Ovary (tissue), 9 donors: Measurements from ENCODE around the gene ATP8A1. TPM values are rescaled to one million over a fixed set of nuclear protein-coding genes. Genes with fewer than 3 reads are reported as not detected.
"Not testable (repeated sequence)": the region's sequence is repeated elsewhere in the genome, so short reads cannot be mapped to it uniquely, and the experiment has no call there.

ENCODE experiments used
- DNase-seq, 5 donors: peaks; one replicate each; pipeline ENCODE4 v3.0.0-alpha.2; 2019 to 2020
- H3K27ac ChIP-seq, 2 donors: fragments of 200-600 bp; one replicate each; pipeline versions ENCODE4 v1.5.1 to v1.8.0; 2019 to 2022
- H3K27me3 ChIP-seq: fragments of 200-600 bp; one replicate; pipeline ENCODE4 v1.8.0; 2022
- H3K36me3 ChIP-seq: fragments of 200-600 bp; sonication (generic); one replicate; pipeline ENCODE4 v1.5.1; 2019
- H3K4me1 ChIP-seq: one replicate; pipeline ENCODE4 v1.8.1; 2013; ENCODE audit warnings: mild to moderate bottlenecking, moderate library complexity; ENCODE audit not compliant: insufficient read depth
- H3K4me3 ChIP-seq: fragments of 200-600 bp; sonication (generic); one replicate; pipeline ENCODE4 v1.5.1; 2017
- H3K9me3 ChIP-seq, 2 donors: fragments of 200-600 bp in 1 of 2; sonication (generic) in 1 of 2; one replicate each; pipeline versions ENCODE4 v1.5.1 to v1.8.1; 2013 to 2019; ENCODE audit warnings: mild to moderate bottlenecking in 1 of 2, moderate library complexity in 1 of 2
- EP300 ChIP-seq: sonication (generic); formaldehyde crosslinking; IDR thresholded peaks from one replicate; pipeline ENCODE4 v1.6.1; 2017; ENCODE audit warnings: antibody characterized with exemption
- POLR2A ChIP-seq: fragments of 450-650 bp; IDR thresholded peaks from one replicate; pipeline ENCODE4 v1.6.1; 2017; ENCODE audit warnings: antibody characterized with exemption, mild to moderate bottlenecking, moderate library complexity
- WGBS, 3 donors: extraction: QIAGEN DNeasy Blood & Tissue Kit in 1 of 3; methylation state at CpG; one replicate each; pipeline versions ENCODE4 v1.1.5 to v1.1.7; 2013 to 2017; 5-methylcytosine and 5-hydroxymethylcytosine counted together
- intact Hi-C, 4 donors: fragments of 100-400 bp; cut with DNase I; formaldehyde crosslinking; loops; one replicate each; pipeline versions ENCODE4 v1.11.0 to v1.15.1; 2022 to 2023
- polyA plus RNA-seq, 2 donors: library from polyadenylated mRNA; stranded (reverse); fragments of 200-250 nt in 1 of 2; fragments of 350-450 nt in 1 of 2; fragmentation: Illumina TruSeq in 1 of 2; extraction: RNeasy Lipid Tissue Mini Kit (QIAGEN cat#74804) in 1 of 2; gene quantifications; one replicate each; pipeline ENCODE4 v1.2.3, GENCODE V29; 2013 to 2014
- total RNA-seq, 7 donors: library from RNA; depleted of rRNA in 2 of 7; stranded (reverse); fragments of >200 nt in 2 of 7; fragmentation: NEBNext Ultra II Directional in 3 of 7; extraction: Animal tissue kit (Norgen Biotek cat#: 25700) in 3 of 7; gene quantifications; one replicate each; pipeline versions ENCODE4 v1.1.0 to v1.2.4, GENCODE V29; 2016 to 2023
- TF ChIP-seq, protein P1 (sequence below), 3 donors: fragments of 450-650 bp in 2 of 3; fragments of 200-600 bp in 1 of 3; IDR thresholded peaks; one replicate each; pipeline versions ENCODE4 v1.5.1 to v1.8.0; 2016 to 2022; ENCODE audit warnings: antibody characterized with exemption in 3 of 3, mild to moderate bottlenecking in 1 of 3
- donor health status: DM: no; HTN: no; CAD: no; lungs with moderate emphysema.
- donor health status: DM: no; HTN: no; CAD: no.
- donor health status: Bipolar disorder and iron deficiency.
- donor health status: DM: yes; HTN: yes; CAD: no.
- donor health status: DM: no; HTN: no; CAD: no.
- donor health status: DM: yes; HTN: yes; CAD: no.

The ATP8A1 gene
- total and polyA plus RNA-seq, 9 donors, result 10.0 to 73.2 (median 21.6) TPM

DNA sequence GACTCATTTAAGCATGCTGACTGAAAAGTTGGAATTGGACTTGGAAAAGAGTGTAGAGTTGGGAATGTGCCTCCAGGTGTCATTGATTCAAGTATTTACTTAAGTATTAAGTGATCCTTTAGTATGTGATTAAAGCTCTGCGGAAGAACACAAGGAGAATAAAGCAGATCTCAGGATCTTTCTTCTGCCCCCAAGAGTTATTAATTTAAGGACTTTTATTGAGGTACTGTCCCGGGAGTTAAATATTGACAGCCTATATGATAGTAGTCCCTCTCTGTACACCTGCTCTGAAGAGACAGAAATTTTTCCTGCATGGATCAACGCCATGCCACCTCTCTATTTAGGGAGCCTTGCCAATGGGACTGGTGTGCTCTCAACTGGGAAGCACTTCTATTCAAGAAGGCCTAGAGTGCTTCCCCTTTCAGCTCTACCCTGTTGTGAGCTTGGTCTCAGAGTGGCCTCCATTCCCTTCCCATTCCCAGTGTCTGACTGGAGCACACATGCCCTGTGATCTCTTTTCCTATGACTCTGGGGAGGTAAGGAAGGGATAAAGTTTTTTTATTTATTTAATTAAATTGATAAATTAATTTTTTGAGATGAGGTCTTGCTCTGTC lies 183.7 kb downstream of the ATP8A1 start:
- Histone ChIP-seq H3K9me3 (no peaks in the 10 kb centered on the region), H3K4me3 (no peak overlapping the region), H3K4me1 (no peaks in the 10 kb centered on the region), H3K27ac (no peak overlapping the region), H3K27me3 (no peaks in the 10 kb centered on the region), H3K36me3 (no peaks in the 10 kb centered on the region)
- no peak for DNase-seq
- no peak for TF ChIP-seq POLR2A
- TF ChIP-seq, protein P1, sequence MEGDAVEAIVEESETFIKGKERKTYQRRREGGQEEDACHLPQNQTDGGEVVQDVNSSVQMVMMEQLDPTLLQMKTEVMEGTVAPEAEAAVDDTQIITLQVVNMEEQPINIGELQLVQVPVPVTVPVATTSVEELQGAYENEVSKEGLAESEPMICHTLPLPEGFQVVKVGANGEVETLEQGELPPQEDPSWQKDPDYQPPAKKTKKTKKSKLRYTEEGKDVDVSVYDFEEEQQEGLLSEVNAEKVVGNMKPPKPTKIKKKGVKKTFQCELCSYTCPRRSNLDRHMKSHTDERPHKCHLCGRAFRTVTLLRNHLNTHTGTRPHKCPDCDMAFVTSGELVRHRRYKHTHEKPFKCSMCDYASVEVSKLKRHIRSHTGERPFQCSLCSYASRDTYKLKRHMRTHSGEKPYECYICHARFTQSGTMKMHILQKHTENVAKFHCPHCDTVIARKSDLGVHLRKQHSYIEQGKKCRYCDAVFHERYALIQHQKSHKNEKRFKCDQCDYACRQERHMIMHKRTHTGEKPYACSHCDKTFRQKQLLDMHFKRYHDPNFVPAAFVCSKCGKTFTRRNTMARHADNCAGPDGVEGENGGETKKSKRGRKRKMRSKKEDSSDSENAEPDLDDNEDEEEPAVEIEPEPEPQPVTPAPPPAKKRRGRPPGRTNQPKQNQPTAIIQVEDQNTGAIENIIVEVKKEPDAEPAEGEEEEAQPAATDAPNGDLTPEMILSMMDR (IDR thresholded peaks at IDR 0.05), result no peak
- TF ChIP-seq EP300, result no peak
- intact Hi-C loops, result no loop called here
- WGBS, 3 donors, result 96 to 99% (median 96%) methylated on average over 3 of the region's 3 CpGs

DNA sequence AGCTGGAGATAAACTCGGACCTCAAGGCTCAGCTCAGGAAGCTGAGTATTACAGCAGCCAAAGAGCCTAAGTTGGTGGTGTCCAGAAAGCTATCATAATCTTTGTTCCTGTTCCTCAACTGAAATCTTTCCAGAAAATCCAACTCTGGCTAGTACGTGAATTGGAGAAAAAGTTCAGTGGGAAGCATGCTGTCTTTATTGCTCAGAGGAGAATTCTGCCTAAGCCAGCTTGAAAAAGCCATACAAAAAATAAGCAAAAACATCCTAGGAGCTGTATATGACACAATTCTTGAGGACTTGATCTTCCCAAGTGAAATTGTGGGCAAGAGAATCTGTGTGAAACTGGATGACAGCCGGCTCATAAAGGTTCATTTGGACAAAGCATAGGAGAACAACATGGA lies 185.0 kb downstream of the ATP8A1 start:
- 86 to 91% (median 91%) methylated on average over 3 of the region's 3 CpGs for WGBS, 3 donors
- Histone ChIP-seq H3K27ac (no peak overlapping the region), H3K27me3 (no peaks in the 10 kb centered on the region), H3K36me3 (no peaks in the 10 kb centered on the region), H3K4me1 (no peaks in the 10 kb centered on the region), H3K9me3 (no peaks in the 10 kb centered on the region), H3K4me3 (no peak overlapping the region)
- intact Hi-C loops, result no loop called here
- DNase-seq, result no peak
- TF ChIP-seq EP300 (no peak), POLR2A (no peak)
- TF ChIP-seq, protein P1 (IDR thresholded peaks at IDR 0.05), result no peak

DNA sequence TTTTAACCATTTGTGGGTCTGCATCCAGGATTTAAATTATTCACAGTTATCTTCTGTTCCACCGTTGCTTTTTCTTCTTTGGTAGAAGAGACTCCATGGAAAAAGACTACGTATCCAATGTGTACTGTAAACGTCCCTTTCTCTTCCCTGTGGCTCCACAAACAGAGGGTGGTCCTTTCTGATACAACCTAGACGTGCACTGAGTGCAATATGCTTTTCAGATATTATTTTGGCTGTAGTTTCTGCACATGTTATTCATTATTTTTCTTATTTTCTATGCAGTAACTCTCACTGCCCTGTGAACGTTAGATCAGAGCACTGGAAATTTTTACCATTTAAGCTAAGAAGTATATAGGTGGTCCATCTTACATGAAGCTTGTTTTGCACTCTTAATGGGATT lies 186.9 kb downstream of the ATP8A1 start:
- DNase-seq, result no peak
- Histone ChIP-seq H3K9me3 (no peaks in the 10 kb centered on the region), H3K4me1 (no peaks in the 10 kb centered on the region), H3K36me3 (no peaks in the 10 kb centered on the region), H3K4me3 (no peak overlapping the region), H3K27me3 (no peaks in the 10 kb centered on the region), H3K27ac (no peak overlapping the region)
- 79 to 84% (median 83%) methylated on average over 5 of the region's 5 CpGs for WGBS, 3 donors
- TF ChIP-seq, protein P1 (IDR thresholded peaks at IDR 0.05), result no peak
- TF ChIP-seq POLR2A (no peak), EP300 (no peak)
- intact Hi-C loops, result no loop called here

DNA sequence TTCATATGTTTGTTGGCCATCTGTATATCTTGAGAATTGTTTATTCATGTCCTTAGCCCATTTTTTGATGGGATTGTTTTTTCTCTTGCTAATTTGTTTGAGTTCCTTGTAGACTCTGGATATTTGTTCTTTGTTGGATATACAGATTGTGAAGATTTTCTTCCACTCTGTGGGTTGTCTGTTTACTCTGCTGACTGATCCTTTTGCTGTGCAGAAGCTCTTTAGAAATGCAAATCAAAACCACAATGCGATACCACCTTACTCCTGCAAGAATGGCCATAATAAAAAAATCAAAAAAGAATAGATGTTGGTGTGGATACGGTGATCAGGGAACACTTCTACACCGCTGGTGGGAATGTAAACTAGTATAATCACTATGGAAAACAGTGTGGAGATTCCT lies 189.1 kb downstream of the ATP8A1 start:
- intact Hi-C loops, H3K27me3 ChIP-seq, H3K27ac ChIP-seq, DNase-seq, H3K9me3 ChIP-seq, H3K4me1 ChIP-seq, H3K36me3 ChIP-seq, H3K4me3 ChIP-seq: not testable (repeated sequence)
- WGBS, 3 donors, result 79 to 90% (median 89%) methylated on average over 3 of the region's 3 CpGs

DNA sequence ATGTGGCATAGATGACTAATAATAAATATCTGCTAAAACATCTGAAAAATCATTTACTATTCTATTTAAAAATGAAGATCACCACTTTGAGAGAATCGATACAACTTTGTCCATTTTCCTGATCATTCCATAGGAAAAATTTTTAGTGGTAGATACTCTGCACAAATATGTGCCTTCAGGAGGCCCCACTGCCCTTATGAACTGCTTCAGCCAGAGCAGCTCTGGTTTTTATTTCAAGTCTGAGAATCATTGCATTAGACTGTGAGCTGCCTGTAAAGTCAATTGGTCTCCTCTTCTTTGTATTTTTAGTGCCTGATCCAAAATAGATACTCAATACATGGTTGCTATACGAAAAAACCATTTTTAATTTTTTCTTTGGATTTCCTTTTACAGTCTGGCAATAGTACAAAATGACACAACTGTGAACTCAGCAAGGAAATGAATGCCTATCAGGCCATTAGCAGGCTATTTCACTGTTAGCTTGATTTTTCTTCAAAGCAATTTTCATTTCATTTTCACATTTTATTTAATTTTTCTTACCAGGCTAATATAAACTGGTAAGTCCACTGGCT lies 190.5 kb downstream of the ATP8A1 start:
- Histone ChIP-seq H3K4me1 (no peaks in the 10 kb centered on the region), H3K36me3 (no peaks in the 10 kb centered on the region), H3K27me3 (no peaks in the 10 kb centered on the region)

More for the DNA sequence above, 190.5 kb downstream of the ATP8A1 start:
- TF ChIP-seq EP300, result no peak
- no peak for TF ChIP-seq POLR2A
- TF ChIP-seq, protein P1 (IDR thresholded peaks at IDR 0.05), result no peak
- H3K9me3 ChIP-seq, result no peaks in the 10 kb centered on the region
- 66 to 74% (median 71%) methylated on average over 2 of the region's 2 CpGs for WGBS, 3 donors
- intact Hi-C loops, result no loop called here
- no peak overlapping the region for H3K4me3 ChIP-seq
- no peak overlapping the region for H3K27ac ChIP-seq
- DNase-seq, result no peak
